Measurements from ENCODE around the gene TMEM270.

TMEM270 gene

GRCh38 chr7:73907554-73908122 lies 46.7 kb downstream of the TMEM270 start:
- DNase-seq (ENCODE audit: low read depth), result no peak

DNA sequence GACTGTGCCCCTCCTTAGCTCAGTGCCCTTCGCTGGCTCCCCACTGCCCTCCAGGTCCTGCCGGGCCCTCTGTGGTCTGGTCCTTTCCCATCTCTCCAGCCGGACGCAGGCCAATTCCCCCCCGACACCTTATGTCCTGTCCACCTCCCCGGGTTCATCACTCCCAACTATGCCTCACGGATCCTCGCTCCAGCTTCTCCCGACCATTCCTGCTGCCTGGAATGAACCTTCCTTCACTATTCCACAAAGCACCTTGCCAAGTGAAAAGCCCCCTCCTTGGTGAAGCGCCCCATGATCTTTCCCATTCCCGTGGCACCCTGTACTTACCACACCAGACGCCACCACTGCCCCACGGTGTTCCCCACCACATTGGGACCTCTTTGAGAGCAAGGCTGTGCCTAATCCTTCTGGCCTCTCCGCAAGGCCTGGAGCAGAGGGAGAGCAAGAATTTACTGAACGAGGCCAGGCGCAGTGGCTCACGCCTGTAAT lies 47.2 kb downstream of the TMEM270 start:
- no peak for DNase-seq (ENCODE audit: low read depth)

DNA sequence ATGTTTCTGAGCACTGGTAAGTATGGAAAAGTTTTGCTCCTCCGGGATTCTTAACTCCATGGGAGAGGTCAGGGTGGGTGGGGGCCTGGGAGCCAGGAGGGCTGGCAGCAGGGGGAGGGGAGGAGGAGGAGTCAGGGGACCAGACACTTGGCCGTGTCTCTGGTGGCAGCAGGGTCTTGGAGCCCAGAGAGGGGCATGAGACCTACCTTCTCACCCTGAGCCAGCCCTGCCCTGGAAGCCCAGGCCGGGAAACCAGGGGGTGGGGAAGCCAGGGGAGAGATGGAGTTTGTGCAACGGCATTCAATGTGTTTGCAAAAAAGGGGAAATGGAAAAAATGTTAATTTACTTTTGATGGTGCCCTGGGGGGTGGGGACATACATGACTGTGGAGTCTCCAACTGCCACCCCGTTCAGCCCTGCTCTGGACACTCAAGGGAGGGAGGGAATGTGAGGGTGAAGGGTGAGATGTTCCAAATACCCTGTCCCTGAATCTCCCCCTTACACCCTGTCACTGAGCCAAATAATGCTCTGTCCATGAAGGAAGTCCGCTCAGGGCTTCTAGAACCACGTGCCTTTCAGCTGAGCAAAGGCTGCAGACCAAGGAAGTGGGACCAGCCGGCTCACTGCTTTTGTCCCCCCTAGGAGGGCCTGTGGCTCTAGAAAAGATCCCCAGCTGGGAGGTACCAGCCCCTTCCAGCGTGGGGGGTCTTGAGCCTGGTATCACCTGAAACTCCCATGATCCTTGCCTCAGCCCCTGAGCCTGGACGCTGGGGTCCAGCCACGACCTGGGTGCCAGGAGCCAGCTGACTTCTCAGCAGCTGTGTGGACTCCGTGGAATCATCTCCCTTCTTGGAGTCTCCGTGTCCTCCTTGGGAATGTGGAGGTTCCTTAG lies 48.3 kb downstream of the TMEM270 start:
- DNase-seq (ENCODE audit: low read depth), result peak; percentile 67

DNA sequence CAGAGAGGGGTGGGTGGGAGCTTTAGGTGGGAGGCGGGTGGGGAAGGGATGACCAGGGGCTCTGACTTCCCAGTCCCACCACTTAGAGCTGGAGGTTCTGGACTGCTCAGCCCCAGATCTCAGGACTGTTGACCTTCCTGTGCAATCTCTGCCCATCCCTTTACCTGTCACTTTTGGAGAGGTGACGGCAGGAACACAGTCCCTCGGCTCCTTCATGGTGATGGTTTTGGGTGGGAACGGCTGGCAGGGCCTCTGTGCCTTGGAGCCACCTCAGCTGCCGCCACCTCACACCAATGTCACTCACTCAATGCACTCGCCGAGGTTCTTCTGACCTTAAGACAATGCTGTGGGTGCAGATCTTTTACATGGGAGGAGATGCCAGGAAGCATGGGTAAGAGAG lies 49.0 kb downstream of the TMEM270 start:
- no peak for DNase-seq (ENCODE audit: low read depth)

DNA sequence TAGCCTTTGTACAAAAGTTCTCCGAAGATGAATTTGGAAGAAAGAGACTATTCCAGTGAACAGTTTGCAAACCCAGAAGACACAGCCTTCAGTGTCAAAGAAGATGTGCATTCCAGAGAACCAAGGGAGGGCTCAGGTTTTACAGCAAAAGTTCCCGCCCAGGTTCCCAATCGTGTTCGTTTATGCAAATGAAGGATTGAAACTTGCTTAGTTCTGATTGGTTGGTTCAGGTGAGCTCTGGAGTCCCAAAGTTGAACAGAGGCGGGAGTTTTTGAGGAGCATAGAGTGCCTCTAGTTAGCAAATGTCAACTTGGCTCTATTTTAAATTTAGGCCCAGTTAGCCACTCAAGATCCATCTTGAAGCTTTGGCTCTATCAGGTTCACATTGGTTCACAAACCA lies 51.3 kb downstream of the TMEM270 start:
- DNase-seq (ENCODE audit: low read depth), result no peak

Measured in EH (cell line).